HepG2 (cell line): ENCODE measurements around the gene RPS27L. TPM values are rescaled to one million over a fixed set of nuclear protein-coding genes. Genes with fewer than 3 reads are reported as not detected.

Experiments used
- AGO1 ChIP-seq: fragments of 200-400 bp; formaldehyde crosslinking; IDR thresholded peaks from 2 replicates; pipeline ENCODE4 v1.6.1; 2017; ENCODE audit warnings: mild to moderate bottlenecking, low read depth, low read length, moderate library complexity; ENCODE audit not compliant: poor library complexity, severe bottlenecking
- AHR ChIP-seq: IDR thresholded peaks from 2 replicates; pipeline ENCODE4 v1.6.1; 2018; ENCODE audit warnings: missing genetic modification reagents, missing compliant biosample characterization
- ATRX ChIP-seq: sonication (generic); formaldehyde crosslinking; IDR thresholded peaks from 2 replicates; pipeline ENCODE4 v1.4.0; 2020; ENCODE audit warnings: missing genetic modification reagents, borderline replicate concordance
- DMAP1 ChIP-seq: IDR thresholded peaks from 2 replicates; pipeline ENCODE4 v1.6.1; 2016
- E2F1 ChIP-seq: sonication (generic); formaldehyde crosslinking; IDR thresholded peaks from 2 replicates; pipeline ENCODE4 v1.5.0; 2020; ENCODE audit warnings: missing genetic modification reagents
- E2F5 ChIP-seq: sonication (generic); formaldehyde crosslinking; conservative IDR thresholded peaks from 2 replicates; pipeline ENCODE4 v1.4.0; 2020; ENCODE audit warnings: missing genetic modification reagents
- FLYWCH1 ChIP-seq: sonication (generic); formaldehyde crosslinking; IDR thresholded peaks from 2 replicates; pipeline ENCODE4 v1.8.1; 2023; ENCODE audit warnings: mild to moderate bottlenecking, missing genetic modification reagents
- GTF3A ChIP-seq: sonication (generic); formaldehyde crosslinking; conservative IDR thresholded peaks from 2 replicates; pipeline ENCODE4 v1.4.0; 2020; ENCODE audit warnings: mild to moderate bottlenecking, missing genetic modification reagents
- HDAC2 ChIP-seq: sonication (generic); formaldehyde crosslinking; IDR thresholded peaks from 2 replicates; pipeline ENCODE4 v1.4.0; 2020; ENCODE audit warnings: missing genetic modification reagents
- HIVEP1 ChIP-seq: sonication (generic); formaldehyde crosslinking; IDR thresholded peaks from 2 replicates; pipeline ENCODE4 v1.4.0; 2020; ENCODE audit warnings: mild to moderate bottlenecking, missing genetic modification reagents
- HNF4G ChIP-seq, 2 experiments: sonication (generic) in 1 of 2; formaldehyde crosslinking in 1 of 2; IDR thresholded peaks; 2 replicates each; pipeline versions ENCODE4 v1.4.0 to v1.6.1; 2011 to 2020; ENCODE audit warnings: borderline replicate concordance in 2 of 2, low read depth in 2 of 2, mild to moderate bottlenecking in 2 of 2, low read length in 1 of 2, missing genetic modification reagents in 1 of 2, moderate library complexity in 1 of 2
- IRF9 ChIP-seq: sonication (generic); formaldehyde crosslinking; IDR thresholded peaks from 2 replicates; pipeline ENCODE4 v1.8.0; 2022; ENCODE audit warnings: missing genetic modification reagents, mild to moderate bottlenecking, borderline replicate concordance
- KDM5A ChIP-seq: fragments of 200-600 bp; sonication (generic); IDR thresholded peaks from 2 replicates; pipeline ENCODE4 v1.7.0; 2018; ENCODE audit warnings: antibody characterized with exemption, mild to moderate bottlenecking, low read length, borderline replicate concordance
- KDM5B ChIP-seq: sonication (generic); formaldehyde crosslinking; IDR thresholded peaks from 2 replicates; pipeline ENCODE4 v1.4.0; 2020; ENCODE audit warnings: missing genetic modification reagents, mild to moderate bottlenecking, borderline replicate concordance
- PCBP1 ChIP-seq: fragments of 200-400 bp; formaldehyde crosslinking; IDR thresholded peaks from 2 replicates; pipeline ENCODE4 v1.6.1; 2017; ENCODE audit warnings: mild to moderate bottlenecking, low read depth, low read length, borderline replicate concordance
- POLR2G ChIP-seq: fragments of 200-400 bp; formaldehyde crosslinking; IDR thresholded peaks from 2 replicates; pipeline ENCODE4 v1.6.1; 2018; ENCODE audit warnings: mild to moderate bottlenecking, low read depth, low read length, moderate library complexity
- RBM22 ChIP-seq: fragments of 200-400 bp; formaldehyde crosslinking; optimal IDR thresholded peaks from 2 replicates; pipeline ENCODE3; 2017; ENCODE audit warnings: mild to moderate bottlenecking, low read length, moderate library complexity
- SMAD9 ChIP-seq: sonication (generic); formaldehyde crosslinking; IDR thresholded peaks from 2 replicates; pipeline ENCODE4 v1.5.1; 2020; ENCODE audit warnings: mild to moderate bottlenecking, missing genetic modification reagents
- SNRNP70 ChIP-seq: fragments of 200-400 bp; formaldehyde crosslinking; IDR thresholded peaks from 2 replicates; pipeline ENCODE4 v1.6.1; 2017; ENCODE audit warnings: mild to moderate bottlenecking, low read depth, low read length, moderate library complexity
- SP5 ChIP-seq: IDR thresholded peaks from 2 replicates; pipeline ENCODE4 v1.6.1; 2016; ENCODE audit warnings: low read depth, borderline replicate concordance
- TGIF2 ChIP-seq: IDR thresholded peaks from 2 replicates; pipeline ENCODE4 v1.6.1; 2016; ENCODE audit warnings: control low read depth, missing compliant biosample characterization
- THAP11 ChIP-seq: IDR thresholded peaks from 2 replicates; pipeline ENCODE4 v1.6.1; 2016; ENCODE audit warnings: missing biosample characterization, missing genetic modification reagents
- THYN1 ChIP-seq: sonication (generic); formaldehyde crosslinking; IDR thresholded peaks from 2 replicates; pipeline ENCODE4 v1.8.1; 2023; ENCODE audit warnings: low read depth, mild to moderate bottlenecking, moderate library complexity, missing genetic modification reagents, borderline replicate concordance
- XRCC5 ChIP-seq: fragments of 200-400 bp; formaldehyde crosslinking; optimal IDR thresholded peaks from 2 replicates; pipeline ENCODE3; 2017; ENCODE audit warnings: mild to moderate bottlenecking, low read length
- ZBTB14 ChIP-seq: sonication (generic); formaldehyde crosslinking; IDR thresholded peaks from 2 replicates; pipeline ENCODE4 v1.4.0; 2020; ENCODE audit warnings: missing genetic modification reagents
- ZNF510 ChIP-seq: sonication (generic); formaldehyde crosslinking; IDR thresholded peaks from 2 replicates; pipeline ENCODE4 v1.4.0; 2020; ENCODE audit warnings: low read depth, mild to moderate bottlenecking, missing genetic modification reagents
- ZNF549 ChIP-seq: sonication (generic); formaldehyde crosslinking; IDR thresholded peaks from 2 replicates; pipeline ENCODE4 v1.5.0; 2020; ENCODE audit warnings: missing genetic modification reagents
- ZNF879 ChIP-seq: sonication (generic); formaldehyde crosslinking; IDR thresholded peaks from 2 replicates; pipeline ENCODE4 v1.8.1; 2023; ENCODE audit warnings: missing genetic modification reagents
- polyA plus RNA-seq, 8 experiments: library from polyadenylated mRNA; depleted of rRNA in 3 of 8; stranded (reverse) in 7 of 8; unstranded in 1 of 8; fragments of >200 nt; fragmentation: Illumina TruSeq in 4 of 8; extraction: Trizol in 4 of 8; gene quantifications; 2 replicates each; pipeline versions ENCODE4 v1.2.1 to v1.2.3, GENCODE V29; 2011 to 2016; ENCODE audit warnings: low read depth in 4 of 8, missing spikeins in 1 of 8, mixed read lengths in 1 of 8; ENCODE audit not compliant: insufficient read depth in 1 of 8
- total RNA-seq, 5 experiments: library from RNA; depleted of rRNA; stranded (reverse); fragments of >200 nt; fragmentation: Illumina TruSeq; extraction: Trizol; gene quantifications; 2 replicates each; pipeline ENCODE4 v1.2.3, GENCODE V29; 2016; ENCODE audit warnings: low read depth in 1 of 5

The RPS27L gene
- total and polyA plus RNA-seq, 2 of the 13 experiments (the other 11 are each of a cell fraction or from before 2014, with no cell fraction given): 231 to 433 TPM

- no peak for TF ChIP-seq IRF9 (CRISPR knock-in tag)
- no peak for TF ChIP-seq AHR (CRISPR knock-in tag)
- peak; percentile 63 for TF ChIP-seq POLR2G
- no peak for TF ChIP-seq GTF3A
- TF ChIP-seq HDAC2 (CRISPR knock-in tag): no peak
- 0 out of 2 replicates have a peak, but pooled peaks have one; percentile 42 for TF ChIP-seq ZNF510 (CRISPR knock-in tag)
- no peak for TF ChIP-seq ZBTB14
- TF ChIP-seq TGIF2 (CRISPR knock-in tag): no peak
- TF ChIP-seq ZNF549: no peak
- TF ChIP-seq RBM22: no peak
- no peak for TF ChIP-seq E2F1 (CRISPR knock-in tag)
- TF ChIP-seq KDM5B (CRISPR knock-in tag): no peak
- TF ChIP-seq DMAP1: no peak
- no peak; the same call in 1 of the 2 replicates for TF ChIP-seq KDM5A
- no peak for TF ChIP-seq E2F5 (CRISPR knock-in tag)
- TF ChIP-seq ATRX: no peak
- TF ChIP-seq AGO1: no peak
- TF ChIP-seq PCBP1: no peak
- TF ChIP-seq HNF4G (IDR thresholded peaks at IDR 0.05; ENCODE audit: borderline replicate concordance, low read depth, low read length): no peak
- no peak for TF ChIP-seq HNF4G (CRISPR knock-in tag; IDR thresholded peaks at IDR 0.05; ENCODE audit: borderline replicate concordance, low read depth)
- peak; percentile 88 for TF ChIP-seq SP5 (CRISPR knock-in tag)
- peak; percentile 74 for TF ChIP-seq THAP11 (CRISPR knock-in tag)
- no peak for TF ChIP-seq SMAD9 (CRISPR knock-in tag)
- no peak for TF ChIP-seq SNRNP70
- TF ChIP-seq XRCC5: peak; percentile 58
- TF ChIP-seq THYN1 (CRISPR knock-in tag): no peak
- TF ChIP-seq HIVEP1: no peak
- TF ChIP-seq ZNF879 (CRISPR knock-in tag): no peak
- TF ChIP-seq FLYWCH1: no peak
Measured at GRCh38 chr15:63121382-63122001, 35.8 kb downstream of the RPS27L start, which contains the start of gene LACTB (continued).
